ENCODE results near the gene ANO4. TPM values are rescaled to one million over a fixed set of nuclear protein-coding genes. Genes with fewer than 3 reads are reported as not detected.

Gene ANO4
- total RNA-seq, 2 donors from 2014 or later, result 7.2 to 8.5 TPM

- no peak overlapping the region for H3K27ac ChIP-seq
- H3K27me3 ChIP-seq (replicated peaks; ENCODE audit: insufficient read depth), result no peaks in the 10 kb centered on the region
- TF ChIP-seq CTCF (IDR thresholded peaks at IDR 0.05) (no peak), POLR2A (IDR thresholded peaks at IDR 0.05) (no peak), POLR2AphosphoS5 (IDR thresholded peaks at IDR 0.05) (no peak)
- no peak overlapping the region for H3K4me3 ChIP-seq
- no peaks in the 10 kb centered on the region for H3K36me3 ChIP-seq
- intact Hi-C loops (cut with DNase I), result no loop called here
- 93% methylated on average over 5 of the region's 5 CpGs for WGBS
- DNase-seq (ENCODE audit: low spot score), result no peak
- H3K4me1 ChIP-seq (replicated peaks), result no peaks in the 10 kb centered on the region
- H3K9me3 ChIP-seq, result no peaks in the 10 kb centered on the region
These were observed 373.4 kb downstream of the ANO4 start for GRCh38 chr12:101168001-101168400.

GRCh38 chr12:101172316-101172715, 377.7 kb downstream of the ANO4 start:
- 55% methylated on average over 5 of the region's 5 CpGs for WGBS
- no peaks in the 10 kb centered on the region for H3K27me3 ChIP-seq (replicated peaks; ENCODE audit: insufficient read depth)
- intact Hi-C loops (cut with DNase I), result no loop called here
- H3K4me3 ChIP-seq, result no peak overlapping the region
- no peaks in the 10 kb centered on the region for H3K9me3 ChIP-seq
- no peak for DNase-seq (ENCODE audit: low spot score)
- TF ChIP-seq POLR2AphosphoS5 (IDR thresholded peaks at IDR 0.05) (no peak), CTCF (IDR thresholded peaks at IDR 0.05) (no peak), POLR2A (IDR thresholded peaks at IDR 0.05) (no peak)
- no peaks in the 10 kb centered on the region for H3K36me3 ChIP-seq
- H3K27ac ChIP-seq, result no peak overlapping the region
- H3K4me1 ChIP-seq (replicated peaks), result no peaks in the 10 kb centered on the region

- DNase-seq (ENCODE audit: low spot score), result no peak
These were observed 378.7 kb downstream of the ANO4 start for GRCh38 chr12:101173197-101173749.

GRCh38 chr12:101174541-101174940, 380.0 kb downstream of the ANO4 start:
- Histone ChIP-seq H3K4me3 (no peak overlapping the region), H3K36me3 (no peaks in the 10 kb centered on the region), H3K4me1 (replicated peaks) (no peaks in the 10 kb centered on the region), H3K27ac (no peak overlapping the region), H3K9me3 (no peaks in the 10 kb centered on the region), H3K27me3 (replicated peaks; ENCODE audit: insufficient read depth) (no peaks in the 10 kb centered on the region)
- TF ChIP-seq POLR2AphosphoS5 (IDR thresholded peaks at IDR 0.05) (no peak), CTCF (IDR thresholded peaks at IDR 0.05) (no peak), POLR2A (IDR thresholded peaks at IDR 0.05) (no peak)
- no peak for DNase-seq (ENCODE audit: low spot score)
- WGBS, result 83% methylated on average over 3 of the region's 3 CpGs
- intact Hi-C loops (cut with DNase I), result no loop called here

More at GRCh38 chr12:101173197-101173749, 378.7 kb downstream of the ANO4 start:
- TF ChIP-seq POLR2A (IDR thresholded peaks at IDR 0.05), result no peak
- no peak for TF ChIP-seq CTCF (IDR thresholded peaks at IDR 0.05)
- no peak for TF ChIP-seq POLR2AphosphoS5 (IDR thresholded peaks at IDR 0.05)
- Histone ChIP-seq H3K4me1 (replicated peaks) (no peaks in the 10 kb centered on the region), H3K27ac (no peak overlapping the region), H3K36me3 (no peaks in the 10 kb centered on the region), H3K9me3 (no peaks in the 10 kb centered on the region), H3K4me3 (no peak overlapping the region), H3K27me3 (replicated peaks; ENCODE audit: insufficient read depth) (no peaks in the 10 kb centered on the region)
- WGBS, result 87% methylated on average over 7 of the region's 7 CpGs
- intact Hi-C loops (cut with DNase I), result no loop called here

Other genes with a start within 250 kb of the ANO4 start
- gene GAS2L3, start 221.1 kb upstream of the ANO4 start, total RNA-seq, result 1 to 10 TPM in 1 of 2 donors, under 1 TPM in 1; 0.18 to 4.6 TPM

Measured in prostate gland (tissue), 2 donors.